Liver (tissue), 9 donors: ENCODE data around the gene CLNS1A. TPM values are rescaled to one million over a fixed set of nuclear protein-coding genes. Genes with fewer than 3 reads are reported as not detected.

ENCODE experiments used
- DNase-seq: peaks from one replicate; pipeline ENCODE4 v3.0.0-alpha.2; 2017; ENCODE audit warnings: low spot score
- H3K27ac ChIP-seq, 2 donors: one replicate each; pipeline ENCODE4 v1.7.0; 2013; ENCODE audit warnings: inconsistent platforms in 2 of 2, low read length in 2 of 2, control low read depth in 1 of 2, low read depth in 1 of 2, mild to moderate bottlenecking in 1 of 2
- H3K27me3 ChIP-seq, 4 donors: one replicate each; pipeline versions ENCODE4 v1.6.1 to v1.7.0; 2013; ENCODE audit warnings: low read length in 3 of 4, inconsistent platforms in 1 of 4, mild to moderate bottlenecking in 1 of 4, moderate library complexity in 1 of 4; ENCODE audit not compliant: control insufficient read depth in 4 of 4, insufficient read depth in 4 of 4
- H3K36me3 ChIP-seq, 4 donors: one replicate each; pipeline versions ENCODE4 v1.6.1 to v1.7.0; 2013; ENCODE audit warnings: low read length in 3 of 4, mild to moderate bottlenecking in 3 of 4, low read depth in 1 of 4, moderate library complexity in 1 of 4; ENCODE audit not compliant: control insufficient read depth in 4 of 4, insufficient read depth in 3 of 4
- H3K4me1 ChIP-seq, 4 donors: one replicate each; pipeline versions ENCODE4 v1.6.1 to v1.7.0; 2013; ENCODE audit warnings: low read length in 3 of 4, mild to moderate bottlenecking in 3 of 4, moderate library complexity in 1 of 4; ENCODE audit not compliant: control insufficient read depth in 4 of 4, insufficient read depth in 4 of 4
- H3K4me3 ChIP-seq, 3 donors: one replicate each; pipeline versions ENCODE4 v1.6.1 to v1.7.0; 2013; ENCODE audit warnings: low read length in 3 of 3, control low read depth in 1 of 3, low read depth in 1 of 3, mild to moderate bottlenecking in 1 of 3
- H3K9ac ChIP-seq, 2 donors: one replicate each; pipeline ENCODE4 v1.7.0; 2013; ENCODE audit warnings: low read length in 2 of 2, mild to moderate bottlenecking in 2 of 2, moderate library complexity in 2 of 2, control low read depth in 1 of 2, low read depth in 1 of 2
- H3K9me3 ChIP-seq, 4 donors: one replicate each; pipeline versions ENCODE4 v1.6.1 to v1.7.0; 2013; ENCODE audit warnings: low read length in 3 of 4; ENCODE audit not compliant: control insufficient read depth in 4 of 4
- EGR1 ChIP-seq, 2 donors: IDR thresholded peaks; 2 replicates each; pipeline ENCODE4 v1.6.1; 2016 to 2018; ENCODE audit warnings: antibody characterized with exemption in 2 of 2, low read depth in 2 of 2
- FOXA1 ChIP-seq: IDR thresholded peaks from 2 replicates; pipeline ENCODE4 v1.6.1; 2016; ENCODE audit warnings: antibody characterized with exemption
- FOXA2 ChIP-seq: IDR thresholded peaks from 2 replicates; pipeline ENCODE4 v1.6.1; 2016; ENCODE audit warnings: antibody characterized with exemption
- GABPA ChIP-seq, 2 donors: IDR thresholded peaks in 1 of 2; conservative IDR thresholded peaks in 1 of 2; 2 replicates each; pipeline ENCODE4 v1.6.1; 2016; ENCODE audit warnings: antibody characterized with exemption in 2 of 2, mild to moderate bottlenecking in 1 of 2, moderate library complexity in 1 of 2
- HNF4A ChIP-seq, 2 donors: conservative IDR thresholded peaks; 2 replicates each; pipeline ENCODE4 v1.6.1; 2016; ENCODE audit warnings: antibody characterized with exemption in 2 of 2, mild to moderate bottlenecking in 2 of 2
- HNF4G ChIP-seq: IDR thresholded peaks from 2 replicates; pipeline ENCODE4 v1.6.1; 2016; ENCODE audit warnings: antibody characterized with exemption
- JUND ChIP-seq, 2 donors: IDR thresholded peaks; 2 replicates each; pipeline ENCODE4 v1.6.1; 2016; ENCODE audit warnings: antibody characterized with exemption in 2 of 2
- NR2F2 ChIP-seq: IDR thresholded peaks from 2 replicates; pipeline ENCODE4 v1.6.1; 2016; ENCODE audit warnings: antibody characterized with exemption
- RAD21 ChIP-seq, 2 donors: IDR thresholded peaks; 2 replicates each; pipeline ENCODE4 v1.6.1; 2016; ENCODE audit warnings: antibody characterized with exemption in 2 of 2, mild to moderate bottlenecking in 2 of 2
- RXRA ChIP-seq, 2 donors: IDR thresholded peaks; 2 replicates each; pipeline ENCODE4 v1.6.1; 2017 to 2018; ENCODE audit warnings: antibody characterized with exemption in 2 of 2, mild to moderate bottlenecking in 1 of 2
- SP1 ChIP-seq: IDR thresholded peaks from 2 replicates; pipeline ENCODE4 v1.6.1; 2018; ENCODE audit warnings: antibody characterized with exemption, mild to moderate bottlenecking
- TAF1 ChIP-seq: conservative IDR thresholded peaks from 2 replicates; pipeline ENCODE4 v1.6.1; 2016; ENCODE audit warnings: antibody characterized with exemption, mild to moderate bottlenecking
- YY1 ChIP-seq: IDR thresholded peaks from 2 replicates; pipeline ENCODE4 v1.6.1; 2016; ENCODE audit warnings: antibody characterized with exemption, mild to moderate bottlenecking
- WGBS: extraction: QIAGEN DNeasy Blood & Tissue Kit; methylation state at CpG from one replicate; pipeline ENCODE4 v1.1.7; 2013; 5-methylcytosine and 5-hydroxymethylcytosine counted together
- polyA plus RNA-seq, 2 donors: library from polyadenylated mRNA; stranded (reverse) in 1 of 2; unstranded in 1 of 2; fragments of 200-250 nt in 1 of 2; fragments of >200 nt in 1 of 2; fragmentation: Nextera tagmentation in 1 of 2; extraction: Ambion mirVana in 1 of 2; gene quantifications; one replicate each; pipeline versions ENCODE4 v1.2.1 to v1.2.3, GENCODE V29; 2013 to 2015
- total RNA-seq, 2 donors: library from RNA; depleted of rRNA; stranded (reverse); fragments of >200 nt; gene quantifications; one replicate each; pipeline ENCODE4 v1.2.3, GENCODE V29; 2014
- TF ChIP-seq, protein P1 (sequence below): fragments of 150-350 bp; IDR thresholded peaks from 2 replicates; pipeline ENCODE4 v1.5.1; 2017; ENCODE audit warnings: improper control_type of control experiment, low read depth, low read length; ENCODE audit not compliant: missing input control
- TF ChIP-seq, protein P2 (sequence below): IDR thresholded peaks from 2 replicates; pipeline ENCODE4 v1.6.1; 2016; ENCODE audit warnings: antibody characterized with exemption
- TF ChIP-seq, protein P3 (sequence below): IDR thresholded peaks from 2 replicates; pipeline ENCODE4 v1.6.1; 2016; ENCODE audit warnings: antibody characterized with exemption, mild to moderate bottlenecking
- TF ChIP-seq, protein P4 (sequence below): IDR thresholded peaks from 2 replicates; pipeline ENCODE4 v1.6.1; 2016; ENCODE audit warnings: antibody characterized with exemption
- TF ChIP-seq, protein P5 (sequence below): IDR thresholded peaks from 2 replicates; pipeline ENCODE4 v1.6.1; 2016; ENCODE audit warnings: antibody characterized with exemption
- donor health status: healthy.
- donor health status: healthy.
- donor health status: healthy.
- donor health status: healthy.
- donor health status: healthy.

CLNS1A gene
- total and polyA plus RNA-seq, 4 donors = 40.4 to 92.8 (median 70.5) TPM

DNA sequence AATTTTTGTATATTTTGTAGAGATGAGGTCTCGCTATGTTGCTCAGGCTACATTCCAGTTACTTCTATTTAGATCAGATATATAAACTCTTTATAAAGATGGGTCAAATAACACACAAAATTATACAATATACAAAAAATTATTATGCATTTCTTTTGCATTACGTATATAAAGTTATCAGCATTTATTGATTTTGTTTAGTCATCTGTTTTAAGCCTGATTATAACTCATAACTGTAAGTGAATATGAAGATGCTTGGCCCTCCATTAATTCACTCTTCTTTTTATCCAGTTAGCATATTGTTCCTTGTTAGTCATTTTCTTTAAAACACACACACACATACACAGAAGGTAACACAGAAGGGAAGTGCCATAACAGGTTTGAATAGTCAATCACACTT lies 33.3 kb downstream of the CLNS1A start (continued):
- TF ChIP-seq, protein P1, sequence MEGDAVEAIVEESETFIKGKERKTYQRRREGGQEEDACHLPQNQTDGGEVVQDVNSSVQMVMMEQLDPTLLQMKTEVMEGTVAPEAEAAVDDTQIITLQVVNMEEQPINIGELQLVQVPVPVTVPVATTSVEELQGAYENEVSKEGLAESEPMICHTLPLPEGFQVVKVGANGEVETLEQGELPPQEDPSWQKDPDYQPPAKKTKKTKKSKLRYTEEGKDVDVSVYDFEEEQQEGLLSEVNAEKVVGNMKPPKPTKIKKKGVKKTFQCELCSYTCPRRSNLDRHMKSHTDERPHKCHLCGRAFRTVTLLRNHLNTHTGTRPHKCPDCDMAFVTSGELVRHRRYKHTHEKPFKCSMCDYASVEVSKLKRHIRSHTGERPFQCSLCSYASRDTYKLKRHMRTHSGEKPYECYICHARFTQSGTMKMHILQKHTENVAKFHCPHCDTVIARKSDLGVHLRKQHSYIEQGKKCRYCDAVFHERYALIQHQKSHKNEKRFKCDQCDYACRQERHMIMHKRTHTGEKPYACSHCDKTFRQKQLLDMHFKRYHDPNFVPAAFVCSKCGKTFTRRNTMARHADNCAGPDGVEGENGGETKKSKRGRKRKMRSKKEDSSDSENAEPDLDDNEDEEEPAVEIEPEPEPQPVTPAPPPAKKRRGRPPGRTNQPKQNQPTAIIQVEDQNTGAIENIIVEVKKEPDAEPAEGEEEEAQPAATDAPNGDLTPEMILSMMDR = no peak

DNA sequence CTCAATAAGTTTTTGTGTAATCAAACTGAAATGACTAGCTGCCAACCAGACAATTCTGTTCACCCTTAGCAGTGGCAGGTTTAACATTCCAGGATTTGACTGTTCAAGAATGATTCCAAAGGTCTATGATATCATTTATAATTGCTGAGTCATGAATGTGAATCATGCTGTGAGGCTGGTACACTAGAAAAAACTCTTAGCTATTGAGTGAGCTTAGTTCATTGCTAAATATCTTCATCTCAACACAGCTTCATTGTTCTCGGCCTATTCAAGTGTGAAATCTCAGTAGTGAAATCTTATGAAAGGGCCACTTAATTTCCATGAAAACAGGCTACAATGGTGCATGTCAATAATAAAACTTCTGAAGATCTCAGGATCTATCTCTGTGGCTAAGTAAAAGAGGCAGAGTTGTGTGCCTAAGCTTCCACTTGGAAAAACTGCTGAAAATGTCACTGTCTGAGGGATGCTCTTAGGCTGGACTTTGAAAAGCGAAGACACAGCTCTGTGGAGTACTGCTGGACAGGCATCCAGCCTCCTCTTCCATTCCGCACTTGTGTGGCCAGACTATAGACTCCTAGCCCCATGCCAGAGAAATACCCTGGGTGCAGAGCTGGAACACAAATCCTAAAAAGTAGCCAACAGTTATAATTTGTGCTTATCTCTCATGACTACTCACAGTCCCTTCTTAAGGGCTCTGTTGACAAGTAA lies 35.1 kb downstream of the CLNS1A start:
- Histone ChIP-seq H3K4me1 (peaks cover 0 to 14% (median 6%) of the 10 kb centered on the region in 4 donors), H3K4me3 (no peak overlapping the region), H3K9me3 (no peaks in the 10 kb centered on the region), H3K27me3 (no peaks in the 10 kb centered on the region), H3K36me3 (peaks cover 2 to 10% (median 5%) of the 10 kb centered on the region in 4 donors), H3K9ac (no peak overlapping the region), H3K27ac (peak overlapping the region in 1 of 2 donors; percentile 50)
- TF ChIP-seq FOXA2 = peak; percentile 23
- TF ChIP-seq, protein P1 = no peak
- TF ChIP-seq, protein P2, sequence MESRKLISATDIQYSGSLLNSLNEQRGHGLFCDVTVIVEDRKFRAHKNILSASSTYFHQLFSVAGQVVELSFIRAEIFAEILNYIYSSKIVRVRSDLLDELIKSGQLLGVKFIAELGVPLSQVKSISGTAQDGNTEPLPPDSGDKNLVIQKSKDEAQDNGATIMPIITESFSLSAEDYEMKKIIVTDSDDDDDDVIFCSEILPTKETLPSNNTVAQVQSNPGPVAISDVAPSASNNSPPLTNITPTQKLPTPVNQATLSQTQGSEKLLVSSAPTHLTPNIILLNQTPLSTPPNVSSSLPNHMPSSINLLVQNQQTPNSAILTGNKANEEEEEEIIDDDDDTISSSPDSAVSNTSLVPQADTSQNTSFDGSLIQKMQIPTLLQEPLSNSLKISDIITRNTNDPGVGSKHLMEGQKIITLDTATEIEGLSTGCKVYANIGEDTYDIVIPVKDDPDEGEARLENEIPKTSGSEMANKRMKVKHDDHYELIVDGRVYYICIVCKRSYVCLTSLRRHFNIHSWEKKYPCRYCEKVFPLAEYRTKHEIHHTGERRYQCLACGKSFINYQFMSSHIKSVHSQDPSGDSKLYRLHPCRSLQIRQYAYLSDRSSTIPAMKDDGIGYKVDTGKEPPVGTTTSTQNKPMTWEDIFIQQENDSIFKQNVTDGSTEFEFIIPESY = no peak
- TF ChIP-seq RXRA (IDR thresholded peaks at IDR 0.05) = peak in 1 of 2 donors; percentile 53
- no peak for TF ChIP-seq FOXA1
- no peak for TF ChIP-seq YY1
- TF ChIP-seq HNF4A (conservative IDR thresholded peaks at IDR 0.05) = peak; percentile 38 to 65
- no peak for TF ChIP-seq GABPA (IDR thresholded peaks at IDR 0.05 in 1 of 2, conservative IDR thresholded peaks at IDR 0.05 in 1 of 2)
- no peak for TF ChIP-seq TAF1
- no peak for TF ChIP-seq NR2F2
- no peak for TF ChIP-seq EGR1 (IDR thresholded peaks at IDR 0.05; ENCODE audit: low read depth in 2 of 2)
- peak; percentile 23 for TF ChIP-seq SP1
- TF ChIP-seq, protein P3, sequence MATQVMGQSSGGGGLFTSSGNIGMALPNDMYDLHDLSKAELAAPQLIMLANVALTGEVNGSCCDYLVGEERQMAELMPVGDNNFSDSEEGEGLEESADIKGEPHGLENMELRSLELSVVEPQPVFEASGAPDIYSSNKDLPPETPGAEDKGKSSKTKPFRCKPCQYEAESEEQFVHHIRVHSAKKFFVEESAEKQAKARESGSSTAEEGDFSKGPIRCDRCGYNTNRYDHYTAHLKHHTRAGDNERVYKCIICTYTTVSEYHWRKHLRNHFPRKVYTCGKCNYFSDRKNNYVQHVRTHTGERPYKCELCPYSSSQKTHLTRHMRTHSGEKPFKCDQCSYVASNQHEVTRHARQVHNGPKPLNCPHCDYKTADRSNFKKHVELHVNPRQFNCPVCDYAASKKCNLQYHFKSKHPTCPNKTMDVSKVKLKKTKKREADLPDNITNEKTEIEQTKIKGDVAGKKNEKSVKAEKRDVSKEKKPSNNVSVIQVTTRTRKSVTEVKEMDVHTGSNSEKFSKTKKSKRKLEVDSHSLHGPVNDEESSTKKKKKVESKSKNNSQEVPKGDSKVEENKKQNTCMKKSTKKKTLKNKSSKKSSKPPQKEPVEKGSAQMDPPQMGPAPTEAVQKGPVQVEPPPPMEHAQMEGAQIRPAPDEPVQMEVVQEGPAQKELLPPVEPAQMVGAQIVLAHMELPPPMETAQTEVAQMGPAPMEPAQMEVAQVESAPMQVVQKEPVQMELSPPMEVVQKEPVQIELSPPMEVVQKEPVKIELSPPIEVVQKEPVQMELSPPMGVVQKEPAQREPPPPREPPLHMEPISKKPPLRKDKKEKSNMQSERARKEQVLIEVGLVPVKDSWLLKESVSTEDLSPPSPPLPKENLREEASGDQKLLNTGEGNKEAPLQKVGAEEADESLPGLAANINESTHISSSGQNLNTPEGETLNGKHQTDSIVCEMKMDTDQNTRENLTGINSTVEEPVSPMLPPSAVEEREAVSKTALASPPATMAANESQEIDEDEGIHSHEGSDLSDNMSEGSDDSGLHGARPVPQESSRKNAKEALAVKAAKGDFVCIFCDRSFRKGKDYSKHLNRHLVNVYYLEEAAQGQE = no peak
- no peak for TF ChIP-seq HNF4G
- TF ChIP-seq, protein P4, sequence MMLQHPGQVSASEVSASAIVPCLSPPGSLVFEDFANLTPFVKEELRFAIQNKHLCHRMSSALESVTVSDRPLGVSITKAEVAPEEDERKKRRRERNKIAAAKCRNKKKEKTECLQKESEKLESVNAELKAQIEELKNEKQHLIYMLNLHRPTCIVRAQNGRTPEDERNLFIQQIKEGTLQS = no peak
- TF ChIP-seq, protein P5, sequence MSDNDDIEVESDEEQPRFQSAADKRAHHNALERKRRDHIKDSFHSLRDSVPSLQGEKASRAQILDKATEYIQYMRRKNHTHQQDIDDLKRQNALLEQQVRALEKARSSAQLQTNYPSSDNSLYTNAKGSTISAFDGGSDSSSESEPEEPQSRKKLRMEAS = no peak
- TF ChIP-seq RAD21 (IDR thresholded peaks at IDR 0.05) = peak in 1 of 2 donors; percentile 19
- peak in 1 of 2 donors; percentile 55 for TF ChIP-seq JUND (IDR thresholded peaks at IDR 0.05)
- WGBS = 89% methylated on average over 3 of the region's 3 CpGs
- DNase-seq = no peak
